Activated CD4-positive, alpha-beta T cell treated with anti-CD3 and anti-CD28 coated beads for 36 hours (primary cell): ENCODE results near the gene NEK4. TPM values are rescaled to one million over a fixed set of nuclear protein-coding genes. Genes with fewer than 3 reads are reported as not detected.

Experiments
- ATAC-seq: fragments of 200-7000 bp; cut with Tn5 transposase; one replicate; pipeline ENCODE4 v1.10.0; 2021; ENCODE audit warnings: mild to moderate bottlenecking, moderate library complexity
- CTCF ChIA-PET: fragments of 350-600 bp; sonication (Branson Sonifier 250); formaldehyde crosslinking; loops from one replicate; lab custom pipeline; 2021; ENCODE audit warnings: antibody characterized with exemption; lab: Charles Lee
- POLR2A ChIA-PET: fragments of 350-600 bp; sonication (Branson Sonifier 250); formaldehyde crosslinking; loops from one replicate; lab custom pipeline; 2021; ENCODE audit warnings: antibody characterized with exemption, inconsistent platforms; lab: Charles Lee
- DNase-seq: peaks from one replicate; pipeline ENCODE4 v3.0.0-alpha.2; 2020
- H3K27ac Mint-ChIP-seq: one replicate; pipeline ENCODE4 v1.8.0; 2021; ENCODE audit warnings: mixed read lengths
- H3K27me3 Mint-ChIP-seq: one replicate; pipeline ENCODE4 v1.8.0; 2021; ENCODE audit warnings: mixed read lengths
- H3K36me3 Mint-ChIP-seq: one replicate; pipeline ENCODE4 v1.8.0; 2021; ENCODE audit warnings: low read depth, mixed read lengths
- H3K4me1 Mint-ChIP-seq: one replicate; pipeline ENCODE4 v1.8.0; 2021; ENCODE audit warnings: mixed read lengths
- H3K4me3 Mint-ChIP-seq: one replicate; pipeline ENCODE4 v1.8.0; 2021; ENCODE audit warnings: mild to moderate bottlenecking, moderate library complexity, mixed read lengths
- H3K9me3 Mint-ChIP-seq: one replicate; pipeline ENCODE4 v1.8.0; 2021; ENCODE audit warnings: low read depth, mixed read lengths
- intact Hi-C, 2 experiments: fragments of 100-400 bp; cut with DNase I in 1 of 2; cut with micrococcal nuclease in 1 of 2; formaldehyde crosslinking; loops; one replicate each; pipeline versions ENCODE4 v1.14.2 to v1.15.1; 2022 to 2024; cut with DNase I, micrococcal nuclease
- total RNA-seq, 2 experiments: library from RNA; stranded (reverse); gene quantifications; one replicate each; pipeline ENCODE4 v1.2.3, GENCODE V29; 2021

The NEK4 gene
- total RNA-seq, 2 experiments from 2014 or later = 19.1 to 21.4 TPM

DNA sequence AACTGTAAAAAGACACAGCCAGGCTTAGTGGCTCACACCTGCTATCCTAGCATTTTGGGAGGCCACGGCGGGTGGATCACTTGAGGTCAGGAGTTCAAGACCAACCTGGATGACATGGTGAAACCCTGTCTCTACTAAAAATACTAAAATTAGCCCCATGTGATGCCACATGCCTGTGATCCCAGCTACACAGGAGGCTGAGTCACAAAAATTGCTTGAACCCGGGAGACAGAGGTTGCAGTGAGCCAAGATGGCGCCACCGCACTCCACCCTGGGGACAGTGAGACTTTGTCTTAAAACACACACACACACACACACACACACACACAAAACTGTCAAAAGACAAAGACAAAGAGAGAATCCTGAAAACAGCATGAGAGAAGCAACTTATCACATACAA, 46.8 kb downstream of the NEK4 start:
- Mint-ChIP-seq H3K36me3 (peaks cover 17% of the 10 kb centered on the region), H3K27me3 (no peaks in the 10 kb centered on the region), H3K9me3 (peaks cover 5% of the 10 kb centered on the region), H3K4me1 (peaks cover 26% of the 10 kb centered on the region), H3K27ac (no peak overlapping the region), H3K4me3 (no peak overlapping the region)
- ATAC-seq (no peak), DNase-seq (no peak)
- CTCF ChIA-PET = interaction anchor here (0.6 to 0.8 kb wide), 2 partner anchors 56 to 158 kb away, joined by 3 read pairs; no protein-coding TSS in a partner anchor
- intact Hi-C loops = no loop called here
- POLR2A ChIA-PET = no interaction called here

DNA sequence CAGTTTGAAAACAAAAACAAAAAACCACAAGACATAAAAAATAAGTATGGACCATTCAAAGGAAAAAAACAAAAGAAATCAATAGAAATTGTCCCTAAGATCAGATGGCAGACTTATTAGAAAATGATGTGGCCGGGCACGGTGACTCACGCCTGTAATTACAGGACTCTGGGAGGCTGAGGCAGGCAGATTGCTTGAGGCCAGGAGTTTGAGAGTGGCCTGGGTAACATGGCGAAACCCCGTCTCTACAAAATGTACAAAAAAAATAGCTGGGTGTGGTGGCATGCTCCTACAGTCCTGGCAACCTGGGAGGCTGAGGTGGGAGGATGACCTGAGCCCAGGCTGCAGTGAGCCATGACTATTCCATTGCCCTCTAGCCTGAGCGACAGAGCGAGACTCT, 48.2 kb downstream of the NEK4 start:
- CTCF ChIA-PET = no interaction called here
- DNase-seq (no peak), ATAC-seq (no peak)
- POLR2A ChIA-PET = no interaction called here
- H3K4me1 Mint-ChIP-seq = peaks cover 26% of the 10 kb centered on the region
- H3K36me3 Mint-ChIP-seq = peaks cover 17% of the 10 kb centered on the region
- H3K9me3 Mint-ChIP-seq = peaks cover 2% of the 10 kb centered on the region
- H3K27me3 Mint-ChIP-seq = no peaks in the 10 kb centered on the region
- H3K27ac Mint-ChIP-seq = no peak overlapping the region
- H3K4me3 Mint-ChIP-seq = no peak overlapping the region
- intact Hi-C loops = no loop called here

DNA sequence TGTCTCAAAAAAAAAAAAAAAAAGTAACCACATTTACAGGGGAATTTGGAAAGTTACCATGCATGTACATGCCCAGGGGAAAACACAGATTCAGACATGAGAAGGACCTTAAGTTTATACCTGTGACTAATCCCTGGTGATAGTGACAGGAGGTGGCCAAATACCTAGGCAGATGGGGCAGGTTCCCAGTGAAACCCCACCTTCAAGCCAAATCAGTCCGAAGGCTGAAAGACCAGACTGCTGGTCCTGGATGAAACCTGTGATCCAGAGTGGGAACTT, 49.1 kb downstream of the NEK4 start:
- CTCF ChIA-PET = no interaction called here
- ATAC-seq = no peak
- intact Hi-C loops = no loop called here

DNA sequence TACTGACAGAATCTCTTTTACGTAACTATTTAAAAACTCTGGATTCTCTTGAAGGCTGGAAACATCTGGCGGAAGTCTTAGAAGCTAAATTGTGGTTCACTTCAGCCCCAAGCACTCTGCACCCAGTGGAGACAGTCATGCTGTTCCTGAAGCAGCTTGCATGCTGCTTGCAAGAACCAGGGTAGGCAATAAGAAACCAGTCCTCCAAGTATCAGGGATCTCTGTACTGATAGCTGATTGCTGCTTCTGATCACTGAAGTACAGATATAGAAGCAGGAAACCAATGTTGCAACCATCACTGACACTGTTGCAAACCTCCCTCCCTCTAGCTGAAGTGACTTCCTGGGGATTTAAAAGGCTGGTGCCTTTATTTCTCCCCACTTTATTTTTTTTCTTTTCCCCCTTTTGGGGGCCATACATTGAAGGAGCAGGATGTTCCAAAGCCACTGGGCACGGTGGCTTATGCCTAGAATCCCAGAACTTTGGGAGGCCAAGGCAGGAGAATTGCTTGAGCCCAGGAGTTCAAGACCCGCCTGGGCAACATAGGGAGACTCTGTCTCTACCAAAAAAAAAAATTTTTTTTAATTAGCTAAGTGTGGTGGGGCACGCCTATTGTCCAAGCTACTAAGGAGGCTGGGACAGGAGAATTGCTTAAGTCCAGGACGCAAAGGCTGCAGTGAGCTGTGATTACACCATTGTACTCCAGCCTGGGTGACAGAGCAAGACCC, 49.6 kb downstream of the NEK4 start:
- ATAC-seq = peak; percentile 74
- POLR2A ChIA-PET = no interaction called here
- peaks cover 15% of the 10 kb centered on the region for H3K36me3 Mint-ChIP-seq
- H3K4me3 Mint-ChIP-seq = no peak overlapping the region
- peaks cover 26% of the 10 kb centered on the region for H3K4me1 Mint-ChIP-seq
- no peaks in the 10 kb centered on the region for H3K27me3 Mint-ChIP-seq
- H3K9me3 Mint-ChIP-seq = peaks cover 2% of the 10 kb centered on the region
- peak overlapping the region; percentile 66 for H3K27ac Mint-ChIP-seq
- intact Hi-C loops = no loop called here
- peak; percentile 28 for DNase-seq
- CTCF ChIA-PET = interaction anchor here (0.5 to 0.6 kb wide), 3 partner anchors 16 to 388 kb away, joined by 3 read pairs; no protein-coding TSS in a partner anchor

More for the DNA sequence above, 49.1 kb downstream of the NEK4 start:
- Mint-ChIP-seq H3K4me3 (no peak overlapping the region), H3K27ac (no peak overlapping the region), H3K27me3 (no peaks in the 10 kb centered on the region), H3K36me3 (peaks cover 15% of the 10 kb centered on the region), H3K9me3 (peaks cover 2% of the 10 kb centered on the region), H3K4me1 (peaks cover 26% of the 10 kb centered on the region)
- DNase-seq = no peak
- POLR2A ChIA-PET = no interaction called here

DNA sequence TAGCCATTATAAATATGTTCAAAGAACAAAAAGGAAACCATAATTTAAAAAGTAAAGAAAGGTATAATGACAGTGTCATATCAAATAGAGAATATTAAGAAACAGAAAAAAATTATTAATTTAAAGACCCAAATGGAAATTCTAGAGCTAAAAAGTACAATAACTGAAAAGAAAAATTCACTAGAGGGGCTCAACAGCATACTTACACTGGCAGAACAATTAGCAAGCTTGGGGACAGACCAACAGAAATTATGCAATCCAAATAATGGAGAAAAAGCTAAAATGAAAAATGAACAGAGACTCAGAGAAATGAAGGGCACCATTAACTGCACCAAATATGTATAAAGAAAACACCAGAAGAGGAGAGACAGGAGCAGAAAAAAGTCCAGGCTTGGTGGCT, 51.1 kb downstream of the NEK4 start:
- no peaks in the 10 kb centered on the region for H3K27me3 Mint-ChIP-seq
- no peak overlapping the region for H3K27ac Mint-ChIP-seq
- peaks cover 2% of the 10 kb centered on the region for H3K9me3 Mint-ChIP-seq
- DNase-seq (no peak), ATAC-seq (no peak)
- ChIA-PET POLR2A (no interaction called here), CTCF (interaction anchor here (0.6 to 1.1 kb wide), 2 partner anchors 10 to 97 kb away, joined by 3 read pairs; no protein-coding TSS in a partner anchor)
- peaks cover 15% of the 10 kb centered on the region for H3K36me3 Mint-ChIP-seq
- intact Hi-C loops = no loop called here
- no peak overlapping the region for H3K4me3 Mint-ChIP-seq
- H3K4me1 Mint-ChIP-seq = peaks cover 26% of the 10 kb centered on the region

DNA sequence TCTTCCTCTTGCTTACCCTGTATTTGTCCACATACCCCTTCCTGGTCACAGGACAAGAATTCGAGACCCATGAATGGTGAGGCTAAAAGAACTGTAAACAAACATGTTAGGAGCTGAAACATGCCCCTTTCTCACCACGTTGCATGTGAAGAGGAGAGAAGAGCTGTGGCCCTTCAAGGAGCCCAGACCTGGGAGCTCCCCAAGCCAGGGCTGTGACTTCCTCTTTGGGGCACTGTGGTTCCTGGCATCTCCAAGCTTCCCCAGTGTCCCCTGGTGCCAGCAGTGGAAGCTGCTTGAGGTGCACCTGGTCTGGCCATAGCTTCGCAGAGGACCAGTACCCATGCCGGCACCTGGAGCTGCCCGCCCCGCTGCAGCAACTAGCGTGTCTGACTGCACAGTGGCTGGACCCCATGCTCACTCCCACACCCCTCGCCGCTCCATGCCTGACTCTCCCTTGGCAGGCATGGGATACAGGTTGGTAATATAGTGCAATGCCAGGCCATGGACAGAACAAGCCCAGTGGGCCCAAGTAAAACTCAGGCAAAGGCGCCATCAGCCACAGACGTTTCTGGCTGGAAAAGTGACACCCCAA, 54.9 kb downstream of the NEK4 start:
- DNase-seq = no peak
- Mint-ChIP-seq H3K27ac (no peak overlapping the region), H3K4me3 (no peak overlapping the region), H3K4me1 (peaks cover 11% of the 10 kb centered on the region), H3K9me3 (peaks cover 2% of the 10 kb centered on the region), H3K27me3 (no peaks in the 10 kb centered on the region), H3K36me3 (peaks cover 20% of the 10 kb centered on the region)
- no peak for ATAC-seq
- intact Hi-C loops = no loop called here
- CTCF ChIA-PET = interaction anchor here (0.5 to 1.1 kb wide), 4 partner anchors 9 to 267 kb away, joined by 3 to 5 read pairs (median 4); no protein-coding TSS in a partner anchor
- POLR2A ChIA-PET = no interaction called here

DNA sequence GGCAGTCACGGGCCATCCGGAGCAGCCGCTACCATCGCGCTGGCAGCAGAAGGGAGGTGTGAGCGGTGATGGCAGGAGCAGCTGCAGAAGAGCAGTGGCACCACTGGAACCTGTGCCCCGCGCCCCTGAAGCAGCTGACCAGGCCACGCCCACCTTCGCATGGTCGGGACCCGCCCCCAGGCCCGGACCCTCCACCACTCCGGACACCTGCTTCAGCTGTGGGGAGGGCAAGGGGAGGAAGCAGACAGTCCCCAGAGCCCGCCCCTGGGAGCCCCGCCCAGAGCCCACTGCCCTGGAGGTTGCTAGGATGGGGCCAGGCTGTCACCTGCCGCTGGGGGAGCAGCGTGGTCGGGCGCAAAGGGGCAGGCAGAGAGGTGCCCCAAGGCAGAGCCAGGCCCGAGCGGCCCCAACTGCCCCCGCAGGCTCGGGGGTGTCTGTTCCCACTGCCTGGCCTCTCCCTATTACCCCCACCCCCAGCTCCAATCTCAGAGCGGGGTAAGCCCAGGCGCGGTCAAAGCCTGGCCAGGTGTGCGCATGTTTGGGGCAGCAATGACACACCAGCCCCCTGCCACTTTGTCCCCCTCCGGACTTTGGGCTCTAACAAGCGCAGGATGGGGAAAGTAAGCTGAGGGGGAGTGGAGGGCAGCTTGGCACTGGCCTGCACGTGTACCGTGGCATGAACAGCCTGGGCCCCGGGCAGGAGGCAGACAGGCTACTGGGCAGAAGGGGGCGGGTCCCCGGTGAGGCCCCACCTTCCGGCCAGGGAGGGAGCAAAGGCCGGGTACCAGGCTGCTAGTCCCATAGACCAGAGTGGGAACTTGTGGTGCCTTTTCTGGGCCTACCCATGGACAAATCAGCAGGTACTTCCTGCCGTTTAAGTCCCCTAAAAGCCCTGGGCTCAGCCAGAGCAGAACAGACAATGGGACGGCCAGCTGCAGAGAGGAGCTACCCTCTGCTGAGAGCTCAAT, 56.1 kb downstream of the NEK4 start:
- Mint-ChIP-seq H3K27ac (no peak overlapping the region), H3K4me1 (peaks cover under 1% of the 10 kb centered on the region), H3K36me3 (peaks cover 17% of the 10 kb centered on the region), H3K27me3 (no peaks in the 10 kb centered on the region), H3K4me3 (no peak overlapping the region), H3K9me3 (peaks cover under 1% of the 10 kb centered on the region)
- DNase-seq = no peak
- ChIA-PET POLR2A (no interaction called here), CTCF (interaction anchor here (1.1 kb wide), 1 partner anchor 84 kb away, joined by 5 read pairs; no protein-coding TSS in a partner anchor)
- ATAC-seq = no peak
- intact Hi-C loops = no loop called here

DNA sequence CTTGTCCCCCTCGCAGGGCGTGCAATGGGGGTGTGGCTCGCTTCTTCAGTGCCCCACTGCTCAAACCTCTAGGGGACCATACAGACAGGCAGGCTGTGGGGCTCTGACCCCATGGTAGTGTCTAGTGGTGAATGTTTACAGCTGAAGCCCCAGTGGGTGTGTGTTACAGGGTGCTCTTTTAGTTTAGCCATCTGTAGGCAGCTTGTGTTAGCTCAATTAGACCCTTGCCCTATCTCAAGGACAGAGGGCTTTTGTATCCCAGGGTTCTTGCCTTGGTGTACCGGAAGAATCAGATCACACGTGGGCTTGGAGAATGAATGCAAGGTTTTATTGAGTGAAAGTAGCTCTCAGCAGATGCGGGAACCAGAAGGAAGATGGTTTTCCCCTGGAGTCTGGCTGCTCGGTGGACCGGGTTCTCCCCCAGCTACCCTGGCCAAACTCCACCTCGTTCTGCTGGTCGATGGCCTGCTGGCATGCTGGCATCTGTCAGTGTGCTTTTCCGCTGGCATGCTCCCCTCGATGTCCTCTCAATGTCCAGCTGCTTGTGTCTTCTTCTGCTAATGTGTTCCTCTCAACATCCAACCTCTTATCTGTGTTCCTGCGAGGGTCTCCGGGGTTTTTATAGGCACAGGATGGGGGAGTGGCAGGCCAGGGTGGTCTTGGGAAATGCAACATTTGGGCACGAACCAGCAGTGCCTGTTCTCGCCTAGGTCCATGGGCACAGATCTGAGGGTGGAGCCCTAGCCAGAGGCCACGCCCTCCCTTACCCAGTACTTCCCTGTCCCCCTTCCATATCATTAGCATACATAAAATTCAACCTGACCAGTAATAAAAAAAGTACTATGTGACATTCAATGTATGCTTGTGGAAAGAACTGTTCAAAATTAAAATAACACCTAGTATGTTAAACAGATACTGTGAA, 58.2 kb downstream of the NEK4 start:
- Mint-ChIP-seq H3K9me3 (no peaks in the 10 kb centered on the region), H3K4me3 (no peak overlapping the region), H3K4me1 (peaks cover 7% of the 10 kb centered on the region), H3K27ac (no peak overlapping the region), H3K27me3 (no peaks in the 10 kb centered on the region), H3K36me3 (peaks cover 21% of the 10 kb centered on the region)
- CTCF ChIA-PET = no interaction called here
- no peak for DNase-seq
- no peak for ATAC-seq
- intact Hi-C loops = no loop called here
- POLR2A ChIA-PET = interaction anchor here (0.6 kb wide), 1 partner anchor 539 kb away, joined by 4 read pairs; no protein-coding TSS in a partner anchor

DNA sequence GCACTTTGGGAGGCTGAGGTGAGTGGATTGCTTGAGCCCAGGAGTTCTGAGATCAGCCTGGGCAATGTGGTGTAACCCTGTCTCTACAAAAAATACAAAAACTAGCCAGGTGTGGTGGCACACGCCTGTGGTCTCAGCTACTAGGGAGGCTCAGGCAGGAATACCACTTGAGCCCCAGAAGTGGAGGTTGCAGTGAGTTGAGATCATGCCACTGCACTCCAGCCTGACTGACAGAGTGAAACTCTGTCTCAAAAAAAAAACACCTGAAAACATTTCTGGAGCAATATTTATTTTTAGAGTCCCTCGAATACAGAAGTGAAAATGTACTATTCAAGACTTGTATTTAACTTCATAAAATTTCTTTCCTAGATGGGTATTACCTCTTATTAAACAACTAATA, 60.2 kb downstream of the NEK4 start:
- H3K27me3 Mint-ChIP-seq = no peaks in the 10 kb centered on the region
- H3K27ac Mint-ChIP-seq = no peak overlapping the region
- ChIA-PET POLR2A (no interaction called here), CTCF (no interaction called here)
- H3K4me1 Mint-ChIP-seq = peaks cover 12% of the 10 kb centered on the region
- ATAC-seq = no peak
- H3K36me3 Mint-ChIP-seq = peaks cover 27% of the 10 kb centered on the region
- no peak overlapping the region for H3K4me3 Mint-ChIP-seq
- H3K9me3 Mint-ChIP-seq = no peaks in the 10 kb centered on the region
- DNase-seq = no peak
- intact Hi-C loops = no loop called here

DNA sequence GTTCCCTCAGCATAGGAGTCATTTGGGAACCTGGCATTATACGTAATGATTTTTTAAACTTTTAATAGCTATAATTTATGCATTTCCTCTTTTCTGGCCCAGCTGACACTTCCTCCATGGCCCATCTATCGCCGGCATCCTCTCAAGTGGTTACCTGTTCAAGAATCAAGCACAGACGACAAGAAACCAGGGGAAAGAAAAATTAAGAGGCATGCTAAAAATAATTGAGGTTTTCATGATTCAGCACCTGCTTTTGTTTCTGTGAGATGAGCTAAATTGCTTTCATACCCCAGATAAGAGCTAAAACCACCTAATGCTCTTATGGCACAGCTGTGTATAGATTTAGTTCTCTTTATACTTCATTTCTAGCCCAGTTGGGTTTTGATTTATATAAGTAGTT, 63.2 kb downstream of the NEK4 start:
- POLR2A ChIA-PET = interaction anchor here (0.5 kb wide), 1 partner anchor 224 kb away, joined by 3 read pairs; no protein-coding TSS in a partner anchor
- DNase-seq = no peak
- Mint-ChIP-seq H3K4me1 (peaks cover 27% of the 10 kb centered on the region), H3K4me3 (peak overlapping the region; percentile 89), H3K9me3 (no peaks in the 10 kb centered on the region), H3K27ac (peak overlapping the region; percentile 86), H3K36me3 (peaks cover 27% of the 10 kb centered on the region), H3K27me3 (no peaks in the 10 kb centered on the region)
- CTCF ChIA-PET = interaction anchor here (0.6 to 1.6 kb wide), 4 partner anchors 9 to 87 kb away, joined by 3 to 5 read pairs (median 5); no protein-coding TSS in a partner anchor
- intact Hi-C loops = loop anchor here (2.0 to 10.0 kb wide), 5 partner anchors 63 to 555 kb away; partner anchors contain the start of genes NEK4 (in 1 of the 2), POC1A (in 1 of the 2), SFMBT1 (in 1 of the 2) and STIMATE (in 1 of the 2)
- ATAC-seq = no peak
